Lower leg skin (tissue), 4 donors: ENCODE data around the gene ZDHHC5. TPM values are rescaled to one million over a fixed set of nuclear protein-coding genes. Genes with fewer than 3 reads are reported as not detected.

Experiments
- DNase-seq, 2 donors: peaks; one replicate each; pipeline ENCODE4 v3.0.0-alpha.2; 2019; ENCODE audit warnings: low spot score in 2 of 2
- H3K4me3 ChIP-seq: fragments of 200-600 bp; sonication (generic); 2 replicates; pipeline ENCODE4 v1.5.1; 2017; ENCODE audit warnings: mild to moderate bottlenecking, low read depth; ENCODE audit not compliant: poor library complexity, severe bottlenecking
- CTCF ChIP-seq, 3 donors: fragments of 450-650 bp; IDR thresholded peaks; one replicate each; pipeline ENCODE4 v1.5.1; 2016; ENCODE audit warnings: antibody characterized with exemption in 3 of 3, mild to moderate bottlenecking in 3 of 3, moderate library complexity in 2 of 3
- POLR2A ChIP-seq, 2 donors: fragments of 450-650 bp; IDR thresholded peaks; one replicate each; pipeline ENCODE4 v1.6.1; 2016 to 2017; ENCODE audit warnings: antibody characterized with exemption in 2 of 2, mild to moderate bottlenecking in 1 of 2, moderate library complexity in 1 of 2
- WGBS, 2 donors: methylation state at CpG; one replicate each; pipeline ENCODE4 v1.1.5; 2018; 5-methylcytosine and 5-hydroxymethylcytosine counted together
- intact Hi-C: fragments of 100-400 bp; cut with DNase I; formaldehyde crosslinking; loops from one replicate; pipeline ENCODE4 v1.15.0; 2023; ENCODE audit warnings: low total_unique reads
- total RNA-seq, 4 donors: library from RNA; depleted of rRNA; stranded (reverse); fragments of >200 nt; gene quantifications; one replicate each; pipeline ENCODE4 v1.1.0, GENCODE V29; 2016

ZDHHC5 gene
- total RNA-seq, 4 donors from 2014 or later: 72.9 to 99.1 (median 84.5) TPM

GRCh38 chr11:57656885-57657193 lies 11.1 kb upstream of the ZDHHC5 start:
- no peak for DNase-seq
- no peak overlapping the region for H3K4me3 ChIP-seq
- WGBS, 2 donors: 9 to 10% methylated on average over 5 of the region's 5 CpGs
- TF ChIP-seq CTCF (IDR thresholded peaks at IDR 0.05) (no peak), POLR2A (IDR thresholded peaks at IDR 0.05) (no peak)
- intact Hi-C loops: loop anchor here (5.0 kb wide), 1 partner anchor 865 kb away; no protein-coding TSS in a partner anchor

GRCh38 chr11:57657194-57658022 lies 10.5 kb upstream of the ZDHHC5 start, which contains the start of gene CLP1:
Gene CLP1, plus strand, starts transcription at chr11:57657762. Its CDS starts 1,715 bp downstream, at chr11:57659477.
- peak; percentile 100 for DNase-seq
- 0% methylated on average over 32 to 37 of the region's 45 CpGs for WGBS, 2 donors
- peak within 1 kb of the TSS; percentile 48 for H3K4me3 ChIP-seq
- intact Hi-C loops: loop anchor here (5.0 kb wide), 1 partner anchor 865 kb away; no protein-coding TSS in a partner anchor
- TF ChIP-seq CTCF (IDR thresholded peaks at IDR 0.05) (no peak), POLR2A (IDR thresholded peaks at IDR 0.05) (no peak)

GRCh38 chr11:57658023-57658361 lies 9.9 kb upstream of the ZDHHC5 start:
- intact Hi-C loops: loop anchor here (5.0 kb wide), 1 partner anchor 864 kb away; no protein-coding TSS in a partner anchor
- TF ChIP-seq CTCF (IDR thresholded peaks at IDR 0.05) (no peak), POLR2A (IDR thresholded peaks at IDR 0.05) (no peak)
- WGBS, 2 donors: 0 to 1% methylated on average over 8 of the region's 8 CpGs
- H3K4me3 ChIP-seq: peak overlapping the region; percentile 48
- DNase-seq: no peak

- WGBS, 2 donors: 94 to 95% methylated on average over 14 of the region's 14 CpGs
- intact Hi-C loops: loop anchor here (5.0 to 10.0 kb wide), 2 partner anchors 325 to 863 kb away; partner anchors contain the start of genes P2RX3 and SSRP1
- no peak overlapping the region for H3K4me3 ChIP-seq
- no peak for TF ChIP-seq CTCF (IDR thresholded peaks at IDR 0.05)
- no peak for TF ChIP-seq POLR2A (IDR thresholded peaks at IDR 0.05)
- peak in 1 of 2 donors; percentile 76 for DNase-seq
Measured at GRCh38 chr11:57659669-57660068, 8.2 kb upstream of the ZDHHC5 start.

GRCh38 chr11:57662893-57663292 lies 5.0 kb upstream of the ZDHHC5 start:
- TF ChIP-seq POLR2A (IDR thresholded peaks at IDR 0.05): no peak
- no peak for TF ChIP-seq CTCF (IDR thresholded peaks at IDR 0.05)

More at GRCh38 chr11:57662893-57663292, 5.0 kb upstream of the ZDHHC5 start:
- intact Hi-C loops: loop anchor here (10.0 kb wide), 1 partner anchor 328 kb away; the partner anchor contains the start of genes P2RX3 and SSRP1
- H3K4me3 ChIP-seq: no peak overlapping the region
- 44 to 61% methylated on average over 4 of the region's 4 CpGs for WGBS, 2 donors
- DNase-seq: no peak
